Activated CD8-positive, alpha-beta memory T cell treated with anti-CD3 and anti-CD28 coated beads for 36 hours (primary cell): ENCODE results near the gene PCLO. TPM values are rescaled to one million over a fixed set of nuclear protein-coding genes. Genes with fewer than 3 reads are reported as not detected.
"Not testable (repeated sequence)": the region's sequence is repeated elsewhere in the genome, so short reads cannot be mapped to it uniquely, and the experiment has no call there.

Source experiments
- CTCF ChIA-PET: fragments of 350-600 bp; sonication (Branson Sonifier 250); formaldehyde crosslinking; loops from one replicate; lab custom pipeline; 2021; ENCODE audit warnings: antibody characterized with exemption; lab: Charles Lee
- POLR2A ChIA-PET: fragments of 350-600 bp; sonication (Branson Sonifier 250); formaldehyde crosslinking; loops from one replicate; lab custom pipeline; 2021; ENCODE audit warnings: antibody characterized with exemption; lab: Charles Lee
- total RNA-seq, 2 experiments: library from RNA; stranded (reverse); gene quantifications; one replicate each; pipeline ENCODE4 v1.2.3, GENCODE V29; 2021

Gene PCLO
- total RNA-seq, 2 experiments from 2014 or later: not detected

DNA sequence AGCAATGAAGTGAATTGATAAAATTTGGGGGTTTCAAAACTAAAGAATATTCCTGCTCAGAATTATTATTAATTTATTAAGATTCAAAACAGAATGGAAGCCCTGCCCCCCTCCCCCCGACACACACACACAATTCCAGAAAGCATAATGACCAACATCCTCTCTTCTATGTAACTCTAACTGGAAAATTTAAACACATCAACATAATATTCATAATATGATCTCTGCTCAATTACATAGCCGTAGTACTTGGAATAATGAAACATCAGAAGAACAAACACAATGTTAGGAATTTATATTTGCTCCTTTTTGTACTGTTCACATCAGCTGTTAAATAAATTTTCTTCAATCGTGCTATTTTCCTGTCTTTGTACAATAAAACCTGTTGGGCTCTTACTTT is 20.8 kb downstream of the PCLO start:
- ChIA-PET CTCF (no interaction called here), POLR2A (no interaction called here)

DNA sequence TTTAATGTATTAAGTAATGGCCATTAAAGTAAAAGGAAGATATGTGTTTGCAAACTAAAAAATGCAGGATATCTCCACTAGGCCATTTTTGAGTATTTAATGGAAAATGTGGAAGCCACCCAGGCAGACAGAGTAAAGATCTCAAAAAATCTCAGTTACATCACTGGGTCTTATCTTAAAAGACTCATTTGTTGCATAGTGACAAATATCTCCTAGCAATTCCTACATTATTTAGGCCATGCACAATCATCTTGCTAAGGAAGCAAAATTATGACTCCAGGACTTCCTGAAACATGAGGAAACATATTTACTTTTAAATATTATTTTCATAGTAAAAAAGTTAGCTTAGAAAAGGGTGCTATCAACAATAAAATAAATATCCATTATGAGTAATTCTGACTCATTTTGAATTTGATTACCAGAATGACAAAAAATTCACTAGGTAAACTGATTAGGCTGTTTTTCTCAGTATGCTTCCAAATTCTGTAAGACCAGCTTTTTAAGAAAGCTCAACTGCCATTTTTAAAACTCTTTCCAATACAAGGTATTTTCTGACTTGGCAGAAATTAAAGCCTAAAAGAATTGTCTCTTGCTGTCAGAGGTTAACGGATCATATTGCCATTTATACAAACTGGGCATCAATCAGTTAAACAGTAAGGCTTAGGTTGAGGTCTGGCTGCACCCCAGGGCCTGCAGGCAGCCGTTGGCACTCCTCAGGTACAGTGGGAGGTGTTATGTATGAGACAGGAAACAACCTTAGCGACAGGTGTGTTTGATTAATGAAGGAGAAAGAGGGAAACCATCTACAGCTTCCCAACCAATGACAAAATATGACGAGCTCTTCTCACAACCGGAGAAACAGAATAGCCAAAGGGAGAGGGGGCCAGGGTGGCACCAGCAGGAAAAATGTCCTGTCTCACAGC is 31.8 kb downstream of the PCLO start:
- POLR2A ChIA-PET: no interaction called here
- CTCF ChIA-PET: no interaction called here

DNA sequence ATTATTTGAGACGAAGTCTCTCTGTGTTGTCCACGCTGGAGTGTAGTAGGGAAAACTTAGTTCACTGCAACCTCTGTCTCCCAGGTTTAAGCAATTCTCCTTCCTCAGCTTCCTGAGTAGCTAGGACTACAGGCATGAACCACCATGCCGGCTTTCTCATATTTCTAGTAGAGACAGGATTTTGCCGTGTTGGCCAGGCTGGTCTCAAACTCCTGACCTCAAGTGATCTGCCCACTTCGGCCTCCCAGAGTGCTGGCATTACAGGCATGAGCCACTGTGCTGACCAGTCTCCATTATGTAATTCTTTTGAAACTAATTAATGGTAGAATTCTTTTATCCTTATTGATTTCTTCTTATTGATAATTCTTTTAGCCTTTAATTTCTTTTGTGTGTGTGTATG is 32.5 kb downstream of the PCLO start:
- POLR2A ChIA-PET: no interaction called here
- CTCF ChIA-PET: no interaction called here

DNA sequence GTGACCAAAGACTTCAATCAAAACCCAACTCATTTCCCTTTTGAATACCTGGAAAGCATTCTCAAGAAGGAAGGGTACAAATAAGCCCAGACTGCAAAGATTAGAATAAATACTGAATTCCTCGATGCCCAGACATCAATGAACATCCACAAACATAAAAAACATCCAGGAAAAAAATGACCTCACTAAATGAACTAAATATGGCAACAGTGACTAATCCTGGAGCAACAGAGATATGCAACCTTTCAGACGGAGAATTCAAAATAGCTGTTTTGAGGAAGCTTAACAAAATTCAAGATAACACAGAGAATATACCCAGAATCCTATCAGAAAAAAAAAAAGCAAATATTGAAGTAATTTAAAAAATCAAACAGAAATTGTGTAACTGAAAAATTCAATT is 43.2 kb downstream of the PCLO start:
- POLR2A ChIA-PET: no interaction called here
- CTCF ChIA-PET: no interaction called here

GRCh38 chr7:83119026-83119382 is 43.7 kb downstream of the PCLO start:
- CTCF ChIA-PET: no interaction called here
- POLR2A ChIA-PET: no interaction called here

DNA sequence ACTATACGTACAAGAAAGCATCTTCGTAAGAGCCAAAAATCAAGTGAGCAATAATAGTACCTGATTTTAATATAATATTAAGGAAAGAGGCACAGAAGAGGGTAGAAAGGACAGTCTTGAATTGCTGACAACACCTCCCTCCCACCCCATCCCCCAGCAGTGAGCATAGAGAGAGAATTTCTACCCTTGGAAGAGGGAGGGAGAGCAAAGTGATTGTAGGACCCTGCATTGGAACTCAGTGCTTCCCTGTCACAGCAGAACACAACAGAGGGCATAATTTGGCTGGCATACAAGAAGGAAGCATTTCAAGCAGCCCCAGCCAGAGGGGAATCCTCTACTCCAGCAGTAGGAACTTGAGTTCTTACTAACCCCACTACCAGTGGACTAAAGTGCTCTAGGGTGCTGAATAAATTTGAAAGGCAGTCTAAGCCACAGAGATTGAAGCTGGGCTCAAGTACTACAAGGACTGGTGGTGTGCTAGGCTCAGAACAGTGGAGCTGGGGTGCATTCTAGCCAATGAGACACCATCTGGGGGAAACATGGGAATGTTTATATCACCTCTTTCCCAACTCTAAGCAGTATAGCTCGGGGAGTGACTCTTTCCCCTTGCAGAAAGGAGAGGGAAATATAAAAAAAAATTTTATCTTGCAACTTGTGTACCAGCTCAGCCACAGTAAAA is 44.2 kb downstream of the PCLO start:
- POLR2A ChIA-PET: no interaction called here
- CTCF ChIA-PET: no interaction called here

DNA sequence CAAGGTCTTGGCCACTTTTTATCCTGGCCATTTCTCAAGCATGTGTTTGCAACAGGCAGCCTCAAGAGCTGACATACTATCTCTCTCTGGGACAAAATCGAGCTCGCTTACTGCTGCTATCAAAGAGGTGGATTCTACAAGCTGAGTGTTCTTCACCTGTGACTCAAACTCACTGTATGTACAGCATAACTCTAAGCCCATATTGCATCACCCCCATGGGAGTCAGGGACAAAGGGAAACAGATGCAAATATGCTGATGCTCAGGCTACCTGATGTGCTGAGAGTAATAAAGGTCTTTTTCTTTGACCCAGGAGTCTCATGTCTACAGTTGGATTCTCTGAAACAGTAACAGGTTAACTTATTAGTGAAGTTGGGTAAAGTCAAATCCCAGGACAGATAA is 45.2 kb downstream of the PCLO start:
- CTCF ChIA-PET: no interaction called here
- POLR2A ChIA-PET: no interaction called here

DNA sequence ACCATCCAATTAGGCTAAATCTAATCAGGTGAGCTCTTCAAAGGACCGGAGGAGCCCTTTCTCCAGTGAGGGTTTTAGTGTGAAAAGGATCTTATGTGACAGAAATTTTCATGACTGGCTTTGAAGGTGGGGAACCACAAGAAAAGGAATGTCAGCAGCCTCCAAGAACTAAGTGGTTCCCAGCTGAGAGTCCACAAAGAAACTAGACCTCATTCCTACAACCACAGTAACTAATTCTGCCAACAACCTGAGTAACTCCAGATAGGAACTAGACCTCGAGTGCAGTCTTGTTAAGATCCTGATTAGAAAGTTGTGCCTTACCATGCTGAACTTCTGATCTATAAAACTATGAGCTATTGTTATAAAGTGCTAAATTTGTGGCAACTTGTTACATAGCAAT is 51.3 kb downstream of the PCLO start:
- POLR2A ChIA-PET: no interaction called here
- CTCF ChIA-PET: no interaction called here

- CTCF ChIA-PET: no interaction called here
- POLR2A ChIA-PET: no interaction called here
Observed at GRCh38 chr7:83109352-83109751, 53.3 kb downstream of the PCLO start.

DNA sequence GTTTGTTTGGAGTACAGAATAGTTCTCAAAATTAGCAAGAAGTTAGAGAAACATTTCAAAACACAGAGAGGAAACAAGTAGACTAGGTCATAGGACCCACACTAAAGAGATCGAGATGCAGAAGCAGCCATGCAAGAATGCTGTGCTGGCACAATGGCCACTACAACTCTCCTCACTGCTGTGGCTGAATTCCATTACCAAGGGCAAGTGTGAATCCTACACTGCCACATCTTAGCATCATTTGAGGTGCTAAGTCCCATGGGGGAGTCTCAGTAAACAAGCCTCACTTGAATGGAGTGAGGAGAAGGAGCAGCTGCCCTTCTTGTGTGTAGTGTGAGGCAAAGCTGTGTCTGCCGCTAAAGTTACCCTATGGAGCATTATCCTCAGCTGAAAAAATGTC is 56.7 kb downstream of the PCLO start:
- ChIA-PET POLR2A (no interaction called here), CTCF (no interaction called here)

- ChIA-PET POLR2A (no interaction called here), CTCF (no interaction called here)
Observed at GRCh38 chr7:83105063-83105462, 57.6 kb downstream of the PCLO start.

DNA sequence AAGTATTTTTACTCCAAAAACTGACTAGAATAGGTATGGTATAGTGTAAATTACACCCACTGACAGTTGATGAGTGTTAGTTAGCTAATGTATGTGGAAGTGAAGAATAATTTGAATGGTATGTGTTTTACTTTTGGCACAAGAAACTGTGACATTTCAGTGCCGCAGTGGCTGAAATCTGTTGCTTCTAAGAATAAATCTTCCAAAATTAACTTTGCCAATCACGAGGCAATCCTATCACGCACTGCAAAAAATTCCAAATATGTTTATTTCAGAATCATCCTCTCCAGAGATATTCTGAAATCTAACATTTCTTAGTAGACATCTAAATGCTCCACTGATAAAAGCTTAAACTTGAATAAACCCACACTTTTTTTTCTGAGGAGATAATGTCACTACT is 61.2 kb downstream of the PCLO start:
- ChIA-PET CTCF (no interaction called here), POLR2A (no interaction called here)

DNA sequence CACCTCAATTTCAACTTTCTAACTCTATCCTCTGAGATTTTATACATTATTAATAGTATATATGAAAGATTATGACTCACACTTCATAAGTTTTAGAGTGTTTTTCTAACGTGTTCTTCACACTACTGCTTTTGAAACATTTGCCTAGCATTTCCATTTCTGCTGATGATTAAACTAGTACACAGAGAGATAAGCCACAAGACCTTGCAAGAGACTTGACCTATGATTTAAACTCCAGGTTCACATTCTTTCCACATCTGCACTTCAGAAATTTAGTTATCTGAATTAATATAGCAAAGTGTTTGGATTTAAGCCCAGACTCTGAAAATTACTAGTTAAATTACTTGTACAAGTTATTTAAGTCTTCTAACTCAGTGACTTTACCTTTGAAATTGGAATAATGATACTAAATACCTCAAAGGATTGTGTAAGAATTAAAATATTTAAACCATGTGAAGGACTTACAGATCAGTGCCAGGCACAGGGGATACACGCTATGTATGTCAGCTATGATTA is 66.6 kb downstream of the PCLO start:
- CTCF ChIA-PET: no interaction called here
- POLR2A ChIA-PET: no interaction called here

DNA sequence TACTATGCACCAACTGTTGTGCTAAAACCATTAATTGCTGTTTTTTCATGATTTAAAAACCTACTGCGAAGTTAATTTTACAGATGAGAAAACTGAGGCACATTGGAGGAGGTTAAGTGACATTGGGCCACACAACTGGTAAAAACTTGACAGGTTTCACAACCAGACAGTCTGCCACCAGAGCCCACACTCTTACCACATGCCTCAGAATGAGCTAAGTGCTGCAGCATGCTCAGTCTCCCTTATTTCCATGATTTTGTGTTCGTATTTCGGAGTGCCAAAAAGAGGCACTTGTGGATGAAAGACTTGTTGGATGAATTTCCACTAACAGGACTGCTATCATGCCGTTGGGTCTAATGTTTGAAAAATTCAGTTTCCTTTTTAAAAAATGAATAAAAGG is 77.4 kb downstream of the PCLO start:
- ChIA-PET CTCF (no interaction called here), POLR2A (no interaction called here)

DNA sequence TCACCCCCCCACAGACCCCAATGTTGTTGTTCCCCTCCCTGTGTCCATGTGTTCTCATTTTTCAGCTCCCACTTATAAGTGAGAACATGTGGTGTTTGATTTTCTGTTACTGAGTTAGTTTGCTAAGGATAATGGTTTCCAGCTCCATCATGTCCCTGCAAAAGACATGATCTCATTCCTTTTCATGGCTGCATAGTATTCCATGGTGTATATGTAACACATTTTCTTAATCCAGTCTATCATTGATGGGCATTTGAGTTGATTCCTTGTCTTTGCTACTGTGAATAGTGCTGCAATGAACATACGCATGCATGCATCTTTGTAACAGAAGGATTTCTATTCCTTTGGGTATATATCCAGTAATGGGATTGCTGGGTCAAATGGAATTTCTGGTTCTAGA is 82.8 kb downstream of the PCLO start:
- CTCF ChIA-PET, POLR2A ChIA-PET: not testable (repeated sequence)

DNA sequence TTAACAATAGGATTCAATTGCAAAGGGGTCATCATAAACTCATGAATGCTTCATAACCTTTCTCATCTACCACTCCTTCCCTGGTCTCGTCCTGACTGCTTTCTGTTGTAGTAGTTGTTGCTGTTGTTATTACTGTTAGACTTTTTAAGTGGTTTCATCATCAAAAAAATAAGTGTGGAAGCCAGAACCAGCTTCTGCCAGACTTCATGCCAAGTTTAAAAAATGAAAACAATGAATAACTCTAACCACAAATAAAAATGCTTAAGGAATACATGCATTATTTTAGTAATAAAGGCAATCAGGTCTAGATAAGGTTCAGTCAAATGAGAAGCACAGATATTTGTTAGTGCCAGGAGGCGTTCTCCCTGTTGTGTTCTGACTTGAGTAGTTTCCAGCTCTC is 85.4 kb downstream of the PCLO start:
- CTCF ChIA-PET: no interaction called here
- POLR2A ChIA-PET: no interaction called here

GRCh38 chr7:83072576-83073517 is 89.8 kb downstream of the PCLO start:
- POLR2A ChIA-PET: no interaction called here
- CTCF ChIA-PET: no interaction called here

GRCh38 chr7:83065714-83066113 is 97.0 kb downstream of the PCLO start:
- CTCF ChIA-PET: no interaction called here
- POLR2A ChIA-PET: no interaction called here

GRCh38 chr7:83060218-83060617 is 102.5 kb downstream of the PCLO start:
- POLR2A ChIA-PET: no interaction called here

DNA sequence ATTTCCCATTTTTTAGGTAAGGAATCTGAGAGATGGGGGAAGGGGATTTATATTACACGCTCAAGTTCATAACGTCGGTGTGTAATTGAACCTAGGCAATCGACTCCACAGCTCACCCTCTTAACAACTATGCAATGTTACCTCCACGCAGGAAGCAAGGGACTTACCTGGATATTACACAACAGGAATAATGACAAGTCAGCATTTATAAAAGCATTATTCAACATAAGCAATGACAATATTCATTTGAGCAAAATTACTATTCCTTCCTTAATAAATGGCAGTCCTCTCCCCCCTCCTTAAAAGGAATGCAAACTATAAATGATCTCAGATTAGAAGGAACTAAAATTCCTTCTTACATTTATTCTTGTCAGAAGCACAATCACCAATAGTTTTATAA is 104.0 kb downstream of the PCLO start:
- POLR2A ChIA-PET: no interaction called here
- CTCF ChIA-PET: no interaction called here

More at GRCh38 chr7:83060218-83060617, 102.5 kb downstream of the PCLO start:
- CTCF ChIA-PET: no interaction called here
